Adipocyte (in vitro differentiated cells): Measurements from ENCODE around the gene TRAIP.

Experiments
- DNase-seq: peaks from one replicate; pipeline ENCODE4 v3.0.0-alpha.2; 2015; ENCODE audit warnings: low read depth
- H3K27me3 ChIP-seq: replicated peaks from 2 replicates; pipeline ENCODE4 v1.7.0; 2013; ENCODE audit warnings: mild to moderate bottlenecking, low read length, moderate library complexity; ENCODE audit not compliant: control insufficient read depth, insufficient read depth
- H3K36me3 ChIP-seq: 2 replicates; pipeline ENCODE4 v1.7.0; 2013; ENCODE audit warnings: low read length, mild to moderate bottlenecking, moderate library complexity; ENCODE audit not compliant: control insufficient read depth, insufficient read depth, severe bottlenecking
- H3K4me1 ChIP-seq: 2 replicates; pipeline ENCODE4 v1.7.0; 2013; ENCODE audit warnings: mild to moderate bottlenecking, low read length, moderate library complexity; ENCODE audit not compliant: control insufficient read depth, insufficient read depth
- H3K4me3 ChIP-seq: 2 replicates; pipeline ENCODE4 v1.7.0; 2013; ENCODE audit warnings: mild to moderate bottlenecking, low read length, moderate library complexity
- H3K9ac ChIP-seq: 2 replicates; pipeline ENCODE4 v1.7.0; 2013; ENCODE audit warnings: mild to moderate bottlenecking, low read length, moderate library complexity
- H3K9me3 ChIP-seq: 2 replicates; pipeline ENCODE4 v1.7.0; 2013; ENCODE audit warnings: mild to moderate bottlenecking, low read length, moderate library complexity; ENCODE audit not compliant: control insufficient read depth

The TRAIP gene

GRCh38 chr3:49812916-49813496 lies 43.4 kb downstream of the TRAIP start:
- H3K36me3 ChIP-seq = peaks cover 9% of the 10 kb centered on the region
- peaks cover 22% of the 10 kb centered on the region for H3K4me1 ChIP-seq
- no peak for DNase-seq
- H3K9ac ChIP-seq = peak overlapping the region; percentile 88
- H3K9me3 ChIP-seq = no peaks in the 10 kb centered on the region
- H3K4me3 ChIP-seq = peak overlapping the region; percentile 86
- no peaks in the 10 kb centered on the region for H3K27me3 ChIP-seq

GRCh38 chr3:49807431-49808114 lies 48.8 kb downstream of the TRAIP start:
- Histone ChIP-seq H3K27me3 (no peaks in the 10 kb centered on the region), H3K9ac (no peak overlapping the region), H3K4me3 (no peak overlapping the region), H3K36me3 (peaks cover 9% of the 10 kb centered on the region), H3K4me1 (peaks cover 26% of the 10 kb centered on the region), H3K9me3 (no peaks in the 10 kb centered on the region)
- DNase-seq = no peak

- peaks cover 9% of the 10 kb centered on the region for H3K36me3 ChIP-seq
These were observed 49.5 kb downstream of the TRAIP start for GRCh38 chr3:49806850-49807249.

GRCh38 chr3:49805897-49806701 lies 50.3 kb downstream of the TRAIP start:
- Histone ChIP-seq H3K4me1 (peaks cover 24% of the 10 kb centered on the region), H3K9me3 (no peaks in the 10 kb centered on the region), H3K4me3 (no peak overlapping the region), H3K9ac (peak overlapping the region; percentile 28), H3K36me3 (peaks cover 9% of the 10 kb centered on the region), H3K27me3 (no peaks in the 10 kb centered on the region)
- DNase-seq = no peak

More at GRCh38 chr3:49806850-49807249, 49.5 kb downstream of the TRAIP start:
- Histone ChIP-seq H3K9ac (no peak overlapping the region), H3K4me3 (no peak overlapping the region), H3K4me1 (peaks cover 24% of the 10 kb centered on the region), H3K27me3 (no peaks in the 10 kb centered on the region), H3K9me3 (no peaks in the 10 kb centered on the region)
- no peak for DNase-seq

GRCh38 chr3:49805367-49805782 lies 51.0 kb downstream of the TRAIP start:
- peaks cover 25% of the 10 kb centered on the region for H3K4me1 ChIP-seq
- H3K9me3 ChIP-seq = no peaks in the 10 kb centered on the region
- no peak overlapping the region for H3K9ac ChIP-seq
- peak; percentile 95 for DNase-seq
- H3K27me3 ChIP-seq = no peaks in the 10 kb centered on the region
- H3K36me3 ChIP-seq = peaks cover 9% of the 10 kb centered on the region
- H3K4me3 ChIP-seq = no peak overlapping the region

- DNase-seq = no peak
- peak overlapping the region; percentile 89 for H3K4me3 ChIP-seq
- no peaks in the 10 kb centered on the region for H3K27me3 ChIP-seq
- H3K4me1 ChIP-seq = peaks cover 35% of the 10 kb centered on the region
- H3K9ac ChIP-seq = peak overlapping the region; percentile 92
- peaks cover 2% of the 10 kb centered on the region for H3K36me3 ChIP-seq
- no peaks in the 10 kb centered on the region for H3K9me3 ChIP-seq
These were observed 52.0 kb downstream of the TRAIP start for GRCh38 chr3:49804141-49805041.

- Histone ChIP-seq H3K4me3 (peak overlapping the region; percentile 89), H3K4me1 (peaks cover 40% of the 10 kb centered on the region), H3K36me3 (no peaks in the 10 kb centered on the region), H3K9me3 (no peaks in the 10 kb centered on the region), H3K27me3 (no peaks in the 10 kb centered on the region), H3K9ac (peak overlapping the region; percentile 92)
- DNase-seq = peak; percentile 88
These were observed 52.8 kb downstream of the TRAIP start for GRCh38 chr3:49803465-49804140.

- DNase-seq = peak; percentile 97
- no peaks in the 10 kb centered on the region for H3K27me3 ChIP-seq
These were observed 53.5 kb downstream of the TRAIP start, which contains the start of gene INKA1 for GRCh38 chr3:49802719-49803464. Gene INKA1, plus strand, starts transcription at chr3:49803261. Its CDS starts 132 bp downstream, at chr3:49803393.

GRCh38 chr3:49801160-49801559 lies 55.2 kb downstream of the TRAIP start:
- H3K4me1 ChIP-seq = peaks cover 40% of the 10 kb centered on the region
- no peaks in the 10 kb centered on the region for H3K9me3 ChIP-seq
- H3K27me3 ChIP-seq = no peaks in the 10 kb centered on the region
- no peak overlapping the region for H3K9ac ChIP-seq
- H3K4me3 ChIP-seq = no peak overlapping the region
- no peak for DNase-seq
- no peaks in the 10 kb centered on the region for H3K36me3 ChIP-seq

More at GRCh38 chr3:49802719-49803464, 53.5 kb downstream of the TRAIP start, which contains the start of gene INKA1:
- H3K9me3 ChIP-seq = no peaks in the 10 kb centered on the region
- H3K36me3 ChIP-seq = no peaks in the 10 kb centered on the region
- peak within 1 kb of the TSS; percentile 89 for H3K4me3 ChIP-seq
- H3K4me1 ChIP-seq = peaks cover 40% of the 10 kb centered on the region
- H3K9ac ChIP-seq = peak within 1 kb of the TSS; percentile 92

GRCh38 chr3:49799761-49800160 lies 56.6 kb downstream of the TRAIP start, which contains the start of gene CDHR4:
Gene CDHR4, minus strand, starts transcription at chr3:49799873. Its CDS starts 61 bp downstream, at chr3:49799812.
- Histone ChIP-seq H3K36me3 (no peaks in the 10 kb centered on the region), H3K27me3 (no peaks in the 10 kb centered on the region), H3K4me3 (peak within 1 kb of the TSS; percentile 50), H3K9me3 (no peaks in the 10 kb centered on the region), H3K4me1 (peaks cover 28% of the 10 kb centered on the region), H3K9ac (peak within 1 kb of the TSS; percentile 37)
- DNase-seq = peak; percentile 80
